Stimulated activated CD4-positive, alpha-beta T cell treated with anti-CD3 and anti-CD28 coated beads, TNF-alpha, amount 100 ng/mL, for 1 hour (primary cell): ENCODE data around the gene DTX1.

ENCODE experiments used
- DNase-seq, 3 donors: peaks; one replicate each; pipeline ENCODE4 v3.0.0-alpha.2; 2020; ENCODE audit warnings: low read depth in 3 of 3, low spot score in 1 of 3

The DTX1 gene

DNA sequence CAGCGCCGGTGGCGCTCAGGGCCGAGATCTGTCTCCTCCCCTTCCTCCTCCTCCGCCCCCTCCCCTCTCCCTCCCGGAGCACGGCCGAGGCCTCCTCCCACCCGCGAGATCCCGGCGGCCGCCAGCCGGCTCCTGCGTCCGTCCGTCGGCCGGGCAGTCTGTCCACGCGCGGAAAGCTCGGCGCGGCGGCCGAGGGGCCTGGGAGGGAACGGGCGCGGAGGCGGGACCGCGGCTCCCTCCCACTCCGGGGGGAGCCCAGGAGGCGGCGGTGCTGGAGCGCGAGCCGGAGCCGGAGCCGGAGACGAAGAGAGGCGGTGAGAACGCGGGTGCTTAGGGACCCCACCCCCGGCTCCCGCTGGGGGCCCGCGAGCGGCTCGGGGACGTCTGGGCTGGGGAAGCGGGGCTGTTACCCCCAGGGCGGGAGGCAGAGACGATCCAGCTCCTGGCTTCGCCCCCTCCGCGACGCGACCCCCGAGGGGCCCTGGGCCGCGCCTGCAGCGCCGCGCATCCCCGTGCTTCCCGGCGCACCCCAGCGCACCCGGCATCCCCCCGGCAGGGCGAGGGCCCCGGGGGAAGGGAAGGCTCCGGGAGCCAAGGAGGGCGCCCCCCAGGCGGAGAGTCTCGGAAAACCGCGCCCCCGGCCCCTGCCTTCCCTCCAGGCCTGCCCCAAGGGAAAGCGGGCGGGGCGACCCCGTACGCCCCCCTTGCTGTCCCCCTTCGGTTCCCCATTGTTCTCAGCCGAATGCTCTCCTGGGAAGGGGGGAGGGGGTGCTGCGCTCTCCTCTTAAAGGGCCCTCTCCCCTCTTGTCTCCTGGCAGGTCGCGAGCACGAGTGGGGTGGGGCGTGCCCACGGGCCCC is at the start of gene DTX1:
Gene DTX1, plus strand, starts transcription at position 100 of the 858 bp plus-strand sequence. CDS start 1,463 bp downstream, outside the sequence.
- DNase-seq = peak in 1 of 3 donors; percentile 27

DNA sequence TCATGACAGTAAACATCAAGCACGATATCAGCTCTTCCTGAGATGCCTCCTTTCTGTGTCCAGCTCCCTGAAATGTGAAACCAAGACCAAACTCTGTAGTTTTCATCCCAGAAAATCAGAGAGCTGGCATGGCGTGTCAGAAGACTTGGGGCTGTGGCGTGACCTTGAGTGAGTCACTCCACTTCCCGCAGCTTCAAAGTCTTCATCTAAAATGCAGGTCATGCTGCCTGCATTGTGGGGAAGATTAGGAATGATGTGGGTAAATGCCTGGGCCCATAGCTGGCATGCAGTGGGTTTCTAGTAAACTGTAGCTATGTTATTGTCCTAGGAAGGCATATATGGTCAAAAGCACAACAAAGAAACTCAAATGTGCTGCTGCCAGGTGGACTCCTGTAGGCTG is 49.4 kb upstream of the DTX1 start:
- DNase-seq = no peak

DNA sequence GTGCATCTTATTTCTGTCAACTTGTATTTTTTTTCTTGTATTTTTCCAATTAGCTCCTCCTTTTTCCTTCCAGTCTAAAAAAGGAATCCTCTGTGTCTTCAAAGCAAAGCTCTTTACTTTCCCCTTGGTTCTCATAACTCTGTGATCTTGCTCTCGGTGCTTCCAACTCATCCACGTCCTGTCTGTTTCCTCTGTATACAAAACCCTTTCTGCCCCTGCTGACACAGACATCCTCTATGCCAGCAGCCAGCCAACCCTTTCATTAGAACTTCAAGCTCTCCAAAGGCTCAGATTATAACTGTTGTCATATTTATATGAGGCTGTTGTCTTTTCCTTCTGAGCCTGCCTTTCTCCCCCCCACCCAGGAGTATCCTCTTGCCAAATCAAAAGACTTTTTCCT is 45.8 kb upstream of the DTX1 start:
- no peak for DNase-seq

GRCh38 chr12:113014565-113014964 is 42.0 kb upstream of the DTX1 start:
- DNase-seq = no peak

- DNase-seq = no peak
Measured at GRCh38 chr12:113016796-113017195, 39.7 kb upstream of the DTX1 start.

GRCh38 chr12:113019025-113019424 is 37.5 kb upstream of the DTX1 start:
- DNase-seq = no peak

DNA sequence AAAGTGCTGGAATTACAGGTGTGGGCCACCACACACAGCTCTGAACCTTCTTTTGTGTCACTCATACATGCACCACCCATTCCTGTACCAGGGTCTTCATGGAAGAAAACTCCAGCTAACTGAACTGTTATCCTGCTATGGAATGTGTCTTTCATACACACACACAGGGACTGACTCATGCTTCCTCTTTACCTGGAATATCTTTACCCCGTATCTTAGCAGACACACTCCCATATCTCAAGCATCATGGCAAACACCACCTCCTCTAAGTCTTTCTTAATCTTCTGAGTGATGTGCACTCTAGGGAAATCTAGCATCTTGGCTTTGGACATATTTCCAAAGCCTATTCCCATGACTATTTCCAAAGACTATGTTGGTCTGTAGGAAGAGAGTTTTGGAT is 35.0 kb upstream of the DTX1 start:
- no peak for DNase-seq

GRCh38 chr12:113022563-113023297 is 33.8 kb upstream of the DTX1 start:
- DNase-seq = no peak

GRCh38 chr12:113027726-113028125 is 28.8 kb upstream of the DTX1 start:
- DNase-seq = no peak

- no peak for DNase-seq
Measured at GRCh38 chr12:113030875-113031525, 25.5 kb upstream of the DTX1 start.

DNA sequence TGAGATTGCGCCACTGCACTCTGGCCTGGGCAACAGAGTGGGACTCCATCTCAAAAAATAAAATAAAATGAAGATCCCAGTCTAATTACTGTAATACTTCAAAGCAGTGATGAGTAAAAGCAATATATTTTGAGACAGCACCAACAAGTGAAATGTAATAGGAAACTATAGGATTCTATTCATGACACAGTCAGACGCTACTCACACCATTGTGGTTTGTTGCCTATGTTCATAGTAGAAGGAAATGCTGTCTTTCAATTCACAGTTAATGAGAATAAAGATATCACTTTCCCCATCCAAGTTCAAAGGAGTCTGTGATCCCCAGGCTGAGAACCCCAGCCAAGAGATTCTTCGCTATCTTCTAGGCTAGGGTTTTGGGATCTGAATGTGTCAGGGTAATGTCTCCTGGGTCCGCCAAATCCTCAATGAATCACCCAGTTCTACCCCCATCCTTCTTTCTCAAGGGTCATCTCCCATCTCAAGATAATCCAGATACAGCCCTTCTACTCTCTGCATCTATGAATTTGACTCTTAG is 16.6 kb upstream of the DTX1 start:
- no peak for DNase-seq

- no peak for DNase-seq
Measured at GRCh38 chr12:113040722-113041171, 15.8 kb upstream of the DTX1 start.

GRCh38 chr12:113041560-113041959 is 15.0 kb upstream of the DTX1 start:
- DNase-seq = no peak

DNA sequence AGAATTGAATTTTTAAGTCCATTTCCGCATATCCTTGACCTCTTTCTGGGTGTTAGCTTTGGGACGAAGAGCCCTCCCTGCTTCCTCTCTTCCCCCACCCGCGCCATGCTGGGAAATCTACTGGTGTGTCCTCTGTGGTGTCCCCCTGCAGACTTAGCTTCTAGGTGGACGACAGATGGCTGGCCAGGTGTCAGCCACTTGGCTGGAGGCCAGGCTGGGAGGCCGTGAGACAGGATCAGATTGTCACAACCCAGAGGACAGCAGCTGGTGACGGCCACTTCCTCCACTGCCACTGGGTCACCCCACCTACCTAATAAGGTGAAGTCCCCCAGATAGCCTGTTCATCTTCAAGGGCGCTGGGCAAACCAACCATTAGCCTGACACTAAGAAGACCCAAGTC is 13.3 kb upstream of the DTX1 start:
- no peak for DNase-seq

GRCh38 chr12:113044516-113044915 is 12.0 kb upstream of the DTX1 start:
- no peak for DNase-seq

- peak in 2 of 3 donors; percentile 33 to 34 for DNase-seq
Measured at GRCh38 chr12:113048716-113049127, 7.8 kb upstream of the DTX1 start.

DNA sequence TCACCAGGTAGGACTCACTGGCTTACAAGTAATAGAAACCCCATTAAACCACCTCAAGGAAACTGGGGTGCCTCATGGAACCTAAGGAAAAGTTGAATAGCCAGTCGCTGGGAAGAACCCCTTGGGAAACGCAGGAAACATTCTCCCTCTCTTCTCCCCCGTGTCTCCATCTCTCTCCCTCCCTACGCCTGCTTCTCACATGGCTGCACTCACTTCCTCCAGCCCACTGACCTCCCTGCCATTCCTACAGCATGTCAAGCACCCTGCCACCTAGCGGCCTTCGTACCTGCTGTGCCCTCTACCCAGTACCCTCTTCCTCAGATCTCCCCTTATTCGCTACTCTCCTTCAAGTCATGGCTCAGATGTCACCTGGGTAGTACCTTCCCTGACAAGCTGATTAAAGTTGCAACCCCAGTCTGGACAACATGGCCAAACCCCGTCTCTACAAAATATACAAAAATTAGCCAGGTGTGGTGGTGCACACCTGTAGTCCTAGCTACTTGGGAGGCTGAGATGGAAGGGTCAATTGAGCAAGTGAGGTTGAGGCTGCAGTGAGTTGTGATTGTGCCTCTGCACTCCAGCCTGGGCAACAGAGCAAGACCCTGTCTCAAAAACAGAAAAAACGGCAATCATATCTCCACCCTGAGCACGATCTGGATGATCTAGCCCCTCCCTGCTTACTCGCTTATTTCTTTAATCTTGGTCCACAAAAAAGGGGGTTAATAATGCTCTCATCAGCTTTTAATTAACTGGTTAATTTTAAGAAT is 6.4 kb upstream of the DTX1 start:
- DNase-seq = no peak

DNA sequence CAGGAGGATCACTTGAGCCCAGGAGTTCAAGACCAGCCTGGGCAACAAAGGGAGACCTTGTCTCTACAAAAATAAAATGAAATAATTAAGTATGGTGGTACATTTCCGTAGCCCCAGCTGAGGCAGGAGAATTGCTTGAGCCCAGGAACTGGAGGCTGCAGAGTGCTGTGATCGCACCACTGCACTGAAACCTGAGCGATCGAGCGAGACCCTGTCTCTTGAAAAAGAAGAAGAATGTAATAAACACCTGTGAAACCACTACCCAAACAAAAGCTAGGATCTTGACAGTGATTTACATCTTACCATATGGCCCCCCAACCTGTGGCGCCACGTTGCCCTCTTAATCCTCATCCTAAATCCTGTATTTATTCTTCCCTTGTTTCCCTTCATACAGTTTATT is 5.7 kb upstream of the DTX1 start:
- DNase-seq = no peak

DNA sequence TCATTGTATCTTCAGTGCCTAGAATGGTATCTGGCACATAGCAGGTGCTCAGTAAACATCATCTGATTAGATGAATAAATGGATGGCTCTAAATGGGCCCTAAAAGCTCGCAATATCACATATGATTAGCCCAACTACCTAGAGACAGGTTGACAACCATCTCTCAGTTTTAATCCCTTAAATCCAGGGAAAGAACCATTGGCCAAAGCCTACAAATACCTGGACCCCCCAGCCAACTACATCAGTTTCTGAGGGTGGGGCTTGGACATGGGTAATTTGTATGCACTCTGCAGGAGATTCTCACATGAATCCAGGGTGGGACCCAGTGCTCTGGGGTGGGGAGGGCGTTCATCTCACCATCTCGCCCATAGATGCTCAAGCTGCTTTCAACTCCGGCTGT is 4.8 kb upstream of the DTX1 start:
- no peak for DNase-seq

GRCh38 chr12:113052326-113052725 is 4.2 kb upstream of the DTX1 start:
- no peak for DNase-seq
